GM21360 (cell line): ENCODE results near the gene ALPL.
"Not testable (repeated sequence)": the region's sequence is repeated elsewhere in the genome, so short reads cannot be mapped to it uniquely, and the experiment has no call there.

Experiments
- ATAC-seq: cut with Tn5 transposase; IDR thresholded peaks from one replicate; pipeline ENCODE4 v1.9.1; 2021; ENCODE audit warnings: mild to moderate bottlenecking, moderate library complexity; ENCODE audit not compliant: unreplicated experiment

The ALPL gene

DNA sequence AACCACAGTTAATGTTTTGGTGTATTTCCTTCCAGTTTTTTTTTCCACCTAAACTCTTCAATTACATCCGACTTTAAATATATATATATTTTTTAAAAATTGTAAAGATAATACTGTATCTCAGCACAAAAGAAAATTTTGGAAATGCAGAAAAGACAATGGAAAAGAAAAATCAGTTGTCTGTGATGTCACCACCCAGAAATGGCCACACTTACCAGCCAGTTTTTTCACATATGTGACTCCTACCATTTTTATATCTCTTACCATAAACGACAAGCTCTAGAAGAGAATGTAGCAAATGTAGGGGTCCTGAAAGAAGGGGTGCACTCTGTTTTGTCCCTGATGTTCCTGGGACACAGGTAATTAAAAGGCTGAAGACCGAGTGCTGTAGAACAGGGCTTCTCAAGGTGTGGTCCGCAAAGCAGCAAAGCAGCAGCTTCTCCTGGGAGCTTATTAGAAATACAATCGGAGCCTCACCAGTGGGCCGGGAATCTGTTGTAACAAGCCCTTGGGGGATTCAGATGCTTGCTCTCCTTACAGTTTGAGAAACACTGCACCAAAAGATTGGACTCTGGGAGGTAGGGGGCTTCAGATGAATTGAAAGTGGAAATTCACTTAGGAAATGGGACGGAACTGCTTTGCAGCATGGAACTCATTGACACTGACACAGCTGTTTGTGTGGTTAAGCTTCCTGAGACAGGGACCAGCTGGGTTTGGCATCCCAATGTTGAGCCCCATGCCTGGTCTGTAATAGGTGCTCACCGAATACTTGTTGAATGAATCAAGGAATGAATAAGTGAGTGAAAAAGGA lies 44.1 kb downstream of the ALPL start:
- no peak for ATAC-seq

DNA sequence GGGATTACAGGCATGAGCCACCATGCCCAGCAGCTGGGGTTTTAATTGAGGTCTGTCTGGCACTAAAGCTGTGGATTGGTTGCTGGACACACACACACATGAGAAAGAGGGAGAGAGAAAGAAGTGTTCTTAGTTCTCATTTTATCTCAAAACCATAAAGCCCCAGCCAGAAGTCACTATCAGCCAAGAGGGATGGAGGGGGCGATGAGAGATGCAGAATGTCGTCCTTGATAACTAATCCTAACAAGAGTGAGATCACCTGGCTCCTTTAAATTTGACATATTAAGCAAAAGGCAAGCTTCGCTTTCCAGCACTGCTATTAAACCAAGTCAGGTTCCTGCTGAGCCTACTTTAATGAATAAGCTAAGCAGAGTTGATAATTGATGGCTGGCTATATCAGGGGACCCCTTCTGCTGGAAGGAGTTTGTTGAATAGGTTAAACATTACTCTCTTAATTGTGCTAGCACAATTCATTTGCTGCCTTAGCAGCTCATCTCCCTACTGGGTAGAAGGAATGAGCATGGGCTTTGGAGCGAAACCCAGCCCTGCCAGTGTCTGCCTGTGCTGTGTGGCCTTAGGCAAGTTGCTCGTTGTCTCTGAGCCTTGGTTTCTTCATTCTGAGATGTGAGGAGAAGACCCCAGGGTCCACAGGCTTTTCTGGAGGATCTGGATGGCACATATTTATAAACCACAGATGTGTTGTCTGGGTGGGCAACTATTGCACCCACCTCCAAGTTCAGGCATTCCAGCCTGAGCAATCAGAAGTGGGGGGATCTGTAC lies 50.8 kb downstream of the ALPL start:
- no peak for ATAC-seq

DNA sequence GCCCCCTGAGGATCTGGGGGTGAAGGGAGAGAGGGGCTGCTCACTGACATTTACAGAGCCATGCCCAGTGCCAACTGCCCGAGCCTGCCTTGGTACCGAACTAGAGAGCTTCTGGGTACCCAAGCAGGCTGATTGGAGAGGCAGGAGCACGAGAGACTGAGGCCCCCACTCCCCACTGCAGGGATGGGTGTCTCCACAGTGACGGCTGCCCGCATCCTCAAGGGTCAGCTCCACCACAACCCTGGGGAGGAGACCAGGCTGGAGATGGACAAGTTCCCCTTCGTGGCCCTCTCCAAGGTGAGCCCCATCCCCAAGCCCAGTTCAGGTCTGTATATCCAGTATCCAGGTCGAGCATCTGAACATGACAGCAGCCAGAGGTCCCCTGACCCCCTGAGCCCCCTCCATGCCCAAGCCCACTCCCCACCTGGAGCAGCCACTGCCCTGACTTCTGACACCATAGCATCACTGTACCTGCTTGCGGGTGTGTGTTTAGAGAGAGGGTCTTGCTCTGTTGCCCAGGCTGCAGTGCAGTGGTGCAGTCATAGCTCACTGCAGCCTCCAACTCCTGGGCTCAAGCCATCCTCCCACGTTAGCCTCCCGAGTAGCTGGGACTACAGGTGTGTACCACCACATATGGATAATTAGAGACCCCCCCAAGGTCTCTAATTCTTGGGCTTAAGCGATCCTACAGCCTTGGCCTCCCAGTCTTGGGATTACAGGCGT lies 51.9 kb downstream of the ALPL start:
- ATAC-seq: no peak

DNA sequence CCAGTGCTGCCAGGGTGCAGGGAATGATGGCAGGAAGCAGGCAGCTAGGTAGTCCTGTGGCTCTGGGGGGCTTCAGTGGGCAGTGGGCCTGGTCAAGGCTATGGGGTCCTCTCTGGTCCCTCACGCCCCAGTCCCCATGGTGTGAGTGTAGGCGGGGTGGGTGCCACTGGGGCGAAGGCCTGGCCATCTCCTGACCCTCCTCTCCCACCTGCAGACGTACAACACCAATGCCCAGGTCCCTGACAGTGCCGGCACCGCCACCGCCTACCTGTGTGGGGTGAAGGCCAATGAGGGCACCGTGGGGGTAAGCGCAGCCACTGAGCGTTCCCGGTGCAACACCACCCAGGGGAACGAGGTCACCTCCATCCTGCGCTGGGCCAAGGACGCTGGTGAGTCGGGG lies 53.7 kb downstream of the ALPL start:
- ATAC-seq: no peak

DNA sequence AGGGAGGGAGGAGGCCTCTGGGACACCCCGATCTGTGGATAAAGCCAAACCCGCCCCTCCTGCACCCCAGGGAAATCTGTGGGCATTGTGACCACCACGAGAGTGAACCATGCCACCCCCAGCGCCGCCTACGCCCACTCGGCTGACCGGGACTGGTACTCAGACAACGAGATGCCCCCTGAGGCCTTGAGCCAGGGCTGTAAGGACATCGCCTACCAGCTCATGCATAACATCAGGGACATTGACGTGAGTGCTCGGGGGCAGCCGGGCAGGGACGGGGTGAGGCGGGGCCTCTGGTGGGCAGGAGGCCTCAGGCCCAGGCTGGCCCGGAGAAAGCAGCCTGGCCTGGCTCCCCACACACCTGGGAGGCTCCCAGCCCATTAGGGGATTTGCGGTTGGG lies 54.7 kb downstream of the ALPL start:
- no peak for ATAC-seq

DNA sequence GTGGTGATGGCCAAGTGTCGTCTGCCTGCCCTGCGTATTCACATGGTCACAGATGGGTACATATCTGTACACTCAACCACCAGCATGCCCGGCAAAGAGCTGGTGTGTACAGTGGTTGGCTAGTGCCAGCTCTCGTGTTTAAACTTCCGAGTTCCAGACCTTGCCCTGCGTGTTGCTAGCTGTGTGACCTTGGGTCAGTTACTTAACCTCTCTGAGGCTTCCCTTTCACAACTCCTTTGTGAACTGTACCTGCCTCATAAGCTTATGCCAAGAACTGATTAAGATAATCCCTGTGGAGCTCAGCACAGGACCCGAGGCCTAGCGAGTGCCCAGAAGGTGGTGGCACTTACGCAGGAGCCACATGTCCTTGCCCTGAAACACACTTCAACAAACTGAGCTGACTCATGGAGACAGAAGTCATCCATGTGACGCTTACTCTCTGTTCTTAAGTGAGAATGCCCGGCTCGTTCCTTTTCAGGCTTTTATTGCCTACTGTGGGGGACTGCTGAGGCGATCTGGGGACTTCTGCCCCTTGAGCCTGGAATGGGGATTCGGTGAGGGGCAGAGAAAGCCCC lies 55.4 kb downstream of the ALPL start:
- ATAC-seq: no peak

DNA sequence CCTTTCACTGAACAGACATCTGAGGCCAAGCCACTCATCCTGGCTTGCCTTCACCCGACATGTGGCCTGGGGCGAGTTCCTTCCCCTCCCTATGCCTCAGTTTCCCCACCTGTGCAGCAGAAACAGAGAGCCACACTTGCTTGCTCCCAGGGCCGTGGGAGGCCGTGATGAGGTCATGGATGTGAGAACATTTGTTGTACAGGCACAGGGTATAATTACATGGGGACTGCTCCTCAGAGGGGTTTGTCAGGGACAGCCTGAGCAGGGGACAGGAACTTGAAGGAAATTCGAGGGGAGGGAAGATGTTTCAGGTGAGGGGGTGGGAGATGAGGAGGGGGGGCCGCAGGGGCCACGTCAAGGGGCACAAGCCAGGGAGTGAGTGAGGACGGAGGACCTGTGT lies 56.1 kb downstream of the ALPL start:
- ATAC-seq: no peak

DNA sequence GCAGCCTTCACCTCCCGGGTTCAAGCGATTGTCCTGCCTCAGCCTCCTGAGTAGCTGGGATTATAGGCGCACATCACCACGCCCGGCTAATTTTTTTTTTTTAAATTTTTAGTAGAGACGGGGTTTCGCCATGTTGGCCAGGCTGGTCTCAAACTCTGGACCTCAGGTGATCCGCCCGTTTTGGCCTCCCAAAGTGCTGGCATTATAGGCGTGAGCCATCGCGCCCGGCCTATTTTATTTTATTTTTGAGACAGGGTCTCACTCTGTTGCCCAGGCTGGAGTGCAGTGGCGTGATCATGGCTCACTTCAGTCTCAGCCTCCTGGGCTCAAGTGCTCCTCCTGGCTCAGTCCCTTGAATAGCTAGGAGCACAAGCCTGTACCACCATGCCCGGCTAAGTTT lies 57.1 kb downstream of the ALPL start:
- ATAC-seq: not testable (repeated sequence)

DNA sequence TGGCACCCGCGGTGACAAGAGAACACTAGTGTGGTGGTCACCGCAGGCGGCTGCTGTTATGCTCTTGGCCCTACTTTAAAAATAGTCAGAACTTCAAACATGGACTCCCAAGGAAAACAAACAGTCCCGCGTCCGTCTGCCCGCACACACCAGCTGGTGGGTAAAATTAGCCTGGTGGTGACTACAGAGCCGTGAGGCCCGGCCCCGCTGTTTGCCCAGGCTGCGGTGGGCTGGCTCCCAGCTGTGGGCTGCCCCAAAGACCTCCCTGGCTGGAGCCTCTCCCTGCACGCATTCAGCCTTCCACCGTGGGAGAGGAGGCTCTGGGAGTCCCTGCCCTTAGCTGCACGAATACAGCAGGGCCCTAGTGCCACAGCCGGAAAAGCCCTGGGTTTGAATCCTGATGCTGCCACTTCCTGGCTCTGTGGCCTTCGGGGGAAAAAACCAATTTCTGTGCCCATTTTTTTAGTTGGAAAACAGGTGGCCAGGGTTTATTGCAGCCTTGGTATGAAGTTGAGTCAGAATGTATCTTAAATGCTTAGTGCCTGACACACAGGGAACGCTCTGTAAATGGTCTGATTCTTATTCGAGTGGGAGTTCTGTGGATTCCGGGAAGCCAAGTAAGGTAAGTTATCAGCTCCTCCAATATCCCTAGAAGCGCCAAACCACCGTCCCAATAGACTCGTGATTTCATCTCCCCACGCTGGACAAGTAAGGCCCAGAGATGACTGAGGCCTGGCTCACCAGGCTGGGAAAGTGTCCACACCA lies 58.2 kb downstream of the ALPL start:
- ATAC-seq: no peak

DNA sequence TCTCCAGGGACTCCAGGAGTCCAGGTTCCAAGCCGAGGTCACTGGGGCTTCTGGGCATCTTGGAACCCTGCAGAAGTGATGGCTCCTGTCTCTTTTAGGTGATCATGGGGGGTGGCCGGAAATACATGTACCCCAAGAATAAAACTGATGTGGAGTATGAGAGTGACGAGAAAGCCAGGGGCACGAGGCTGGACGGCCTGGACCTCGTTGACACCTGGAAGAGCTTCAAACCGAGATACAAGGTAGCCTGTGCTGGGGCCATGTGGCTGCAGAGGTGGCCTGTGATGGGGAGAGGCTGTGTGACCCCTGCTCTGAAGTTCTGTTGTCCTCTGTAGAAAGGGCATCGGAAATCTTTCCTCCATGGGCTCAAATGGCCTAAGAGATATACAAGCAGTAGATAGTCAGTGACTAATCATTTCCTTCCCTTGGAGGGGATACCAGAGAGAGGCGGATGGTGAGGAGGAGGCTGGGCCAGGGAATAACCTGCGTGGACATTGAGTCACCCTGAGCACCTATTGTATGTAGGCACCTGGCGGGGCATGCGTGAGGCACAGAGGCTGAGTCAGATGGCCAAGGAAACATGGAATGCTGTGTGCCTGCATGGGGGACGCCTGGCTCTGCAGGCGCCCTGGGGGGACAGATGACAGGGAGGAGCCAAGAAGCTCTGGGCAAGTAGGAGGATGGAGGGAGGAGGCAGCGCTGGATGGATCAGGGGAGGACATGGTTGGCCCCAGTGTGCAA lies 59.0 kb downstream of the ALPL start:
- no peak for ATAC-seq

DNA sequence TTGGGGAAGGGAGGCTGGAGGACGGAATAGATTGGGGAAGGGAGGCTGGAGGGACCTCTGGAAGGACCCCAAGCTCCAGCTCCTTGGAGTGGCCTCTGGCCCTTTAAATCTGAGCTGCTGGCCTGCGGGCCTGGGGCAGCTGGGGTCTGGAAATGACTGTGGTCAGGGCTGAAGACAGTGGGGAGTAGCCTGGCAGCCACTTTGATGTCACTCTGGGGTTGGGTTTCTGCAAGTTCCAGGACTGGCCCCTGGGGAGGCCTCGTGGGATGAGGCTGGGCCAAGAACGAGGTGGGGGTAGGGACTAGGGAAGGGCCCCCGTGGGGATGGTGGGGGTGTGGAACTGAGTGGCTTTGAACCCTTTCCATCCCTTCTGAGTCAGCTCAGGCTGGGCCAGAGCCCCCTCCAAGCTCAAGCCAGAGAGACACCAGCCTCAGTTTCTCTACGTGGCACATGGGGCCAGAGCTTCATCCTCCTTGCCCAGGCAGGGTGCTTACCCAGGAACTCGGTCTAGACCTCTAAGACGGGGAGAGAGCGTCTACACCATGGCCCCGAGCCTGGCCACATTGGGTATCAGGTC lies 59.7 kb downstream of the ALPL start:
- ATAC-seq: no peak

DNA sequence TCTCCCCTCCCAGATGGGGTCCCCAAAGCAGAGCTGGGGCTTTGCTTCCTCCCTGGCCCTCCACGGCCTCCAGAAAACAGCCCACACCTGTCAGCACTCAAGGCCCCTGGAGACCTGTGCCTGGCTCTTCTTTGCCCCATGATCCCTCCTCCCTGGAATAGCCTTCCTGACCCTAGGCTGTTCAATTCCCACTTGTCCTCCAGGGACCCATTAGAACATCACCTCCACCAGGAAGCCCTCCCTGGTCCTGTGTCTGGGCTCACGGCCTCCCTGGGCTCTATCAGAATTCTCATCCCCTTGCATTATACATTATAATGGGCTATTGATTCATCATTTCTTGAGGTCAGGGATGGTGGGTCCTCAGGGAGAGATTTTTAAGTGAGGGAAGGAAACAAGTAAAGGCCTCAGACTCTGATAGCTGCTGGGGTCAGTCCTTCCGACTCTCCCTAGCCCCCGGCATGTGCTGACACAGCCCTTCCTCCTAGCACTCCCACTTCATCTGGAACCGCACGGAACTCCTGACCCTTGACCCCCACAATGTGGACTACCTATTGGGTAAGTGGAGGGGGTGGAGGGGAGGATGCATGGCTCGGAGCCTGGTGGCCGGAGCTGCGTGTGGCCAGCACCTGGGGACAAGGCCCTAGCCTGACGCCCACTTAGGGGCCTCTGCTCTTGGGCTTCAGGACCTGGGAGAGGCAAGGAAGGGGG lies 60.8 kb downstream of the ALPL start:
- ATAC-seq: no peak

DNA sequence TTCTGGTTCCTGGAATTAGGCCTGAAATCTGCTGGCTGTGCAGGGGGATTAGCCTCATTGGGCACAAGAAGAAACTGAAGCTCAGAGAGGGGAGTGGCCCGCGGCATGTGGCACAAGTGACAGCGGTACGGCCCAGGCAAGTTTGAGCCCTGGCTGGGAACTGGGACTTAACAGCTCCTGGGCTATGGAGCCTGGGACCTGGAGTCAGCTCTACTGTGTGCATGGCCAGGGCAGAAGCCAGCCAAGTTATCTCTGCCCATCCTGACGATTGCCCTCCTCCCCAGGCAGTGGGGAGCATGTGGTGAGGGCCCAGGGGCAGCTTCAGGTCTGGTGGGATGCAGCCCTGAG lies 61.3 kb downstream of the ALPL start:
- ATAC-seq: no peak

DNA sequence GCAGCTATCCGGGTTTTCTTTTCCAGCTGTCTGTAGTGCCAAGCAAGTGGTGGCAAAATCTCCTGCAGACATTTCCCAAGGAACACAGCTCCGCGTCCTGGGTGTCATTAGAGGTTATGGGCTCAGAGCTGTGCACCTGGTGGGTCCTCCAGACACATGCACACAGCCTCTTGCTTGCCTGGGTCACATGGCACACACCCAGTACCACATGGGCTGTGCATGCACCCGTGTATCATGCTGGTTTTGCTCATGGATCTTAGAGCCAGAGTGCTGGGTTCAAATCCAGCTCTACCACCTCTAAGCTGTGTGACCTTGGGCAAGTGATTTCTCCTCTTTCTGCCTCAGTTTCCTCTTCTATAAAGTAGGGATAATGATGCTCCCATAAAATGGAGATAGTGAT lies 61.7 kb downstream of the ALPL start:
- ATAC-seq: no peak

DNA sequence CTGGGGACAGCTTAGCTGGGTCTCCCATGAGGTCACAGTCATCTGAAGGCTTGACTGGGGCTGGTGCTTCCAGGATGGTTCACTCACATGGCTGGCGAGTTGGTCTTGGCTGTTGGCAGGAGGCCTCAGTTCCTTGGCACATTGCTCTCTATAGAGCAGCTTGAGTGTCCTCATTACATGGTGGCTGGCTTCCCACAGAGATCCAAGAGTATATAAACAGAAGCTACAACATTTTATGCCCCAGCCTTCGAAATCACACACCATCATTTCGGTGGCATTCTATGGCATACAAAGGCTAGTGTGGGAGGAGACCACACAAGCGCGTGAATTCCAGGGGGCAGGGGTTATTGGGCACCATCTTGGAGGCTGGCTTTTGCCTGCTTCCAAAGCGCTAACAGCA lies 63.0 kb downstream of the ALPL start:
- ATAC-seq: no peak

DNA sequence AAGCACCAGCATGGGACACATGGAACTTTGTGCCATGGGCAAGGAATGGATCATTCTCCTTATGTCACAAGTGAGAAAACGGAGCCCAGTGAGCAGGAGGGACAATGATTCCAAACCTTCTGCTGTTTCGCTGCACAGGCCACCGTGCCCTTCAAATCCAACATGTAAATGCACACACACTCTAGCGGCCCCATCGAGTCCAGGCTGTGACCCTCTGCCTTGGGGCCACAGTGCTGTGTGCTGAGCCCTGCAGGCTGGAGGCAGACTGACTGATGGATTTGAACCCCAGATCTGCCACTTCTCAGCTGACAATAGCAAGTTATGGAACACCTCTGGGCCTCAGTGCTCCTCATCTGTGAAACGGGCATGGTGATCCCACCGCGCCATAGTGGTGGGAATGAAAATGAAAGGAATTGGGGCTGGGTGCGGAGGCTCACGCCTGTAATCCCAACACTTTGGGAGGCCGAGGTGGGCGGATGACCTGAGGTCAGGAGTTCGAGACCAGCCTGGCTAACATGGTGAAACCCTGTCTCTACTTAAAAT lies 63.6 kb downstream of the ALPL start:
- no peak for ATAC-seq

DNA sequence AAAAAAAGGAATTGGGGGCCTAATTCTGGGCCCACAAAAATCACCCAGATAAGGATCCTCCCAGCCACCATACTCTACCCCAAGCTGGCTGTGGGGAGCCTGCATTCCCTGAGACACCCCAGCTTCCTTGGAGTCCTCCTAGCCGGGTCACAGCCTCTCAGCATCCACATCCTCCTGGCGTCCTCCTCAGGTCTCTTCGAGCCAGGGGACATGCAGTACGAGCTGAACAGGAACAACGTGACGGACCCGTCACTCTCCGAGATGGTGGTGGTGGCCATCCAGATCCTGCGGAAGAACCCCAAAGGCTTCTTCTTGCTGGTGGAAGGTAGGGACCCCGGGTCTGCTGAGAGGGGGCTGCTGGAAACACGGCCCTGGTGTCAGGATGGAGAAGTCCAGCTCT lies 64.3 kb downstream of the ALPL start:
- ATAC-seq: no peak

DNA sequence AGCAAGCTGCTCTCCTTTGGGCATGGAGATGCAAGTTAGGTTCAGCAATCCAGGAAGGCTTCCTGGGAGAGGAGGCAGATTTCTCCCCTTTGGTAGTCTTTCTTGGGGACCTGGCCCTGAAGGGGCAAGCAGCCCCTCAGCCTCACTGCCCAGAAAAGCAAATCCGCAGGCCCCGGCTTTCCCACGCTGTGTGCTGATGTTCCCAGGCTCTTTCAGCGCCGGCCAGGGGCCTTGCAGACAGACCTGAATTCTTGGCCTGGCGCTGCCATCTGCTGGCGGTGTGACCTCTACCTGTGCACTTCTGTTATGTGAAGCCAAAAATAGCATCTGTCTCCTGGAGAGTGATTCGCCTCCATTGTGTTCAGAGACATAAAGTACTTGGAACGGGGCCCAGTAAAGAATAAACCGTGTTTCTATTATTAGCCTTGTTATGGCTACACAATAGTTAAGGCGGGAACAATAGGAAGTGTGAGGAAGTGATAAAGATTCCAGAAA lies 64.8 kb downstream of the ALPL start:
- no peak for ATAC-seq
